HUES64 (cell line): ENCODE measurements around the gene C14orf132.

Experiments
- H3K27ac ChIP-seq: 2 replicates; pipeline ENCODE4 v1.7.0; 2013; ENCODE audit warnings: low read depth, low read length, inconsistent platforms
- H3K27me3 ChIP-seq: 2 replicates; pipeline ENCODE4 v1.6.1; 2013; ENCODE audit warnings: mild to moderate bottlenecking, low read length; ENCODE audit not compliant: insufficient read depth
- H3K36me3 ChIP-seq: 2 replicates; pipeline ENCODE4 v1.6.1; 2013; ENCODE audit warnings: mild to moderate bottlenecking, low read length; ENCODE audit not compliant: insufficient read depth
- H3K4me1 ChIP-seq: 2 replicates; pipeline ENCODE4 v1.6.1; 2013; ENCODE audit warnings: mild to moderate bottlenecking, low read length, moderate library complexity; ENCODE audit not compliant: insufficient read depth
- H3K4me3 ChIP-seq: 2 replicates; pipeline ENCODE4 v1.5.1; 2013; ENCODE audit warnings: mild to moderate bottlenecking, low read length, moderate library complexity
- H3K9ac ChIP-seq: 2 replicates; pipeline ENCODE4 v1.6.1; 2013; ENCODE audit warnings: mild to moderate bottlenecking, low read depth, low read length
- H3K9me3 ChIP-seq: 2 replicates; pipeline ENCODE4 v1.6.1; 2013; ENCODE audit warnings: low read depth, low read length; ENCODE audit not compliant: insufficient read depth
- WGBS: fragments of 150-250, 120-280 bp; methylation state at CpG from one replicate; pipeline ENCODE4 v1.1.7; 2013; ENCODE audit warnings: missing lambda C conversion rate; 5-methylcytosine and 5-hydroxymethylcytosine counted together

C14orf132 gene

GRCh38 chr14:96114002-96114401, 74.8 kb downstream of the C14orf132 start:
- H3K4me3 ChIP-seq, result no peak overlapping the region
- no peak overlapping the region for H3K9ac ChIP-seq
- no peaks in the 10 kb centered on the region for H3K36me3 ChIP-seq
- H3K27ac ChIP-seq, result no peak overlapping the region
- no peaks in the 10 kb centered on the region for H3K27me3 ChIP-seq
- H3K9me3 ChIP-seq, result peaks cover 28% of the 10 kb centered on the region
- no peaks in the 10 kb centered on the region for H3K4me1 ChIP-seq

- WGBS, result 80% methylated on average over 7 of the region's 7 CpGs
- no peaks in the 10 kb centered on the region for H3K27me3 ChIP-seq
- H3K4me3 ChIP-seq, result no peak overlapping the region
- peaks cover 26% of the 10 kb centered on the region for H3K9me3 ChIP-seq
- H3K27ac ChIP-seq, result no peak overlapping the region
- no peaks in the 10 kb centered on the region for H3K36me3 ChIP-seq
- H3K4me1 ChIP-seq, result 0 out of 2 replicates have a peak, but pooled peaks cover under 1% of the 10 kb centered on the region
- H3K9ac ChIP-seq, result no peak overlapping the region
These were observed 78.1 kb downstream of the C14orf132 start for GRCh38 chr14:96117101-96117897.

- no peak overlapping the region for H3K27ac ChIP-seq
- no peak overlapping the region for H3K9ac ChIP-seq
- 0 out of 2 replicates have a peak, but pooled peaks cover 2% of the 10 kb centered on the region for H3K4me1 ChIP-seq
- no peaks in the 10 kb centered on the region for H3K27me3 ChIP-seq
- peaks cover 20% of the 10 kb centered on the region for H3K9me3 ChIP-seq
- no peak overlapping the region for H3K4me3 ChIP-seq
- no peaks in the 10 kb centered on the region for H3K36me3 ChIP-seq
- WGBS, result 90% methylated on average over 6 of the region's 6 CpGs
These were observed 78.8 kb downstream of the C14orf132 start for GRCh38 chr14:96117960-96118359.

GRCh38 chr14:96118391-96118790, 79.2 kb downstream of the C14orf132 start:
- Histone ChIP-seq H3K9me3 (peaks cover 15% of the 10 kb centered on the region), H3K4me1 (0 out of 2 replicates have a peak, but pooled peaks cover 2% of the 10 kb centered on the region), H3K9ac (no peak overlapping the region), H3K4me3 (no peak overlapping the region), H3K36me3 (no peaks in the 10 kb centered on the region), H3K27me3 (no peaks in the 10 kb centered on the region), H3K27ac (no peak overlapping the region)
- 86% methylated on average over 3 of the region's 3 CpGs for WGBS

DNA sequence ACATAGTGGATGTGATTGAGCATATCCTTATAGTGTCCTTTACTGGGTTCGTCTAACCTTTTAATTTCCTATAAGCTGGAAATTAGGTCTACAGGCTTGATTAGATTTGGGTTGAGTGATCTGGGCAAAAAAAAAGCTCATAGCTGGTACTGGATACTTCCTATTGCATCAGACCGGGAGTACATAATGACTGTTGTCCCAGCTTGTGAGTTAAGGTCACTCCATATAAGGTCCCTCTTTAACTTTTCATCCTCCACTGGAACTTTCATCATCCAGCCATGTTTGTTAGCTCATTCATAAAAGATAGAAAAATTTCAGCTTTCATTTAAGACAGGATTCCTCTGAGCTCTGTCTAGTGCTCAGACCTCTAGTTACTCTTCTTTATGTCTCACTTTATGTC, 80.8 kb downstream of the C14orf132 start:
- Histone ChIP-seq H3K9me3 (peaks cover 3% of the 10 kb centered on the region; the same call in 1 of the 2 replicates), H3K36me3 (no peaks in the 10 kb centered on the region), H3K9ac (no peak overlapping the region), H3K4me3 (no peak overlapping the region), H3K27ac (no peak overlapping the region), H3K4me1 (0 out of 2 replicates have a peak, but pooled peaks cover 2% of the 10 kb centered on the region), H3K27me3 (no peaks in the 10 kb centered on the region)
- whole genome bisulfite sequencing, result 82% methylated on average over 2 of the region's 2 CpGs

DNA sequence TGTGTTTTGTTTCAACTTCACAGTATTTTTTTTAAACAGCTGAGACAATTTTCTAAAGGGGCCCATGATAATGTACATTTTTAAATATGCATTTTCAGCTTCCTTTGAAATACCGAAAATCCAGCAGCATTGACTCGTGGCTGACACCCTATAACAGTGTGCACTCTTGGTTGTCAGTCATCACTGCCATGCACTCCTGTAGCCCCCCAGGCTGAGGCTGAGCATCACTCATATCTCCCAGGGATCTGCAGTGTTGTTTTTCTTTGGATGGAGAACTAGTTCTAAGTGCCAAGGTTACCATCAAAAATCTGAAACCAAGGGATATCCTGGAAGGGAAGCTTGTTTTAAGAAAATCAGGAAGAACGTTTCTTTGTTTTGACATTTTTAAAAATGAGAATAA, 81.2 kb downstream of the C14orf132 start:
- H3K36me3 ChIP-seq, result no peaks in the 10 kb centered on the region
- 0 out of 2 replicates have a peak, but pooled peaks cover 2% of the 10 kb centered on the region for H3K4me1 ChIP-seq
- no peak overlapping the region for H3K4me3 ChIP-seq
- no peak overlapping the region for H3K9ac ChIP-seq
- 90% methylated on average over 3 of the region's 3 CpGs for WGBS
- no peaks in the 10 kb centered on the region for H3K9me3 ChIP-seq
- no peak overlapping the region for H3K27ac ChIP-seq
- no peaks in the 10 kb centered on the region for H3K27me3 ChIP-seq

DNA sequence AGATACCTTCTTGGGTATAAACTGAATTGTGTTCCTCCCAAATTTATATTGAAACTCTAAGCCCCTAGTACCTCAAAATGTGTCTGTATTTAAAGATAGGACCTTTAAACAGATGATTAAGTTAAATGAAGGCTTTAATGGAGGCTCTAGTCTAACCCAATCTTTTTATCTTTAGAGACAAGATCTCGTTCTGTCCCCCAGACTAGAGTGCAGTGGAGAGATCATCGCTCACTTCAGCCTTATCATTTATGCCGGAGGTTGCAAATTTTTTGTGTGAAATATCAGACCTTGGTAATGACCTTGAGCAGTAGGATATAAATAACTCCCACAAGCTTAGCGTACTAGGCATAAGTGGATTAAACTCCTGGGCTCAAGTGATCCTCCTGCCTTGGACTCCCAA, 81.8 kb downstream of the C14orf132 start:
- H3K4me3 ChIP-seq, result no peak overlapping the region
- WGBS, result 94% methylated on average over 4 of the region's 4 CpGs
- 0 out of 2 replicates have a peak, but pooled peaks cover 2% of the 10 kb centered on the region for H3K4me1 ChIP-seq
- no peak overlapping the region for H3K9ac ChIP-seq
- H3K27me3 ChIP-seq, result no peaks in the 10 kb centered on the region
- H3K9me3 ChIP-seq, result no peaks in the 10 kb centered on the region
- no peak overlapping the region for H3K27ac ChIP-seq
- H3K36me3 ChIP-seq, result no peaks in the 10 kb centered on the region

GRCh38 chr14:96121660-96122395, 82.7 kb downstream of the C14orf132 start:
- Histone ChIP-seq H3K27me3 (peaks cover 3% of the 10 kb centered on the region; the same call in 1 of the 2 replicates), H3K36me3 (no peaks in the 10 kb centered on the region), H3K27ac (no peak overlapping the region), H3K9me3 (no peaks in the 10 kb centered on the region), H3K9ac (no peak overlapping the region), H3K4me1 (0 out of 2 replicates have a peak, but pooled peaks cover 2% of the 10 kb centered on the region), H3K4me3 (no peak overlapping the region)
- WGBS, result 87% methylated on average over 4 of the region's 4 CpGs

GRCh38 chr14:96122496-96122895, 83.3 kb downstream of the C14orf132 start:
- peaks cover 9% of the 10 kb centered on the region for H3K27me3 ChIP-seq
- no peak overlapping the region for H3K9ac ChIP-seq
- 45% methylated on average over 5 of the region's 6 CpGs for WGBS
- no peak overlapping the region for H3K27ac ChIP-seq
- H3K9me3 ChIP-seq, result no peaks in the 10 kb centered on the region
- no peak overlapping the region for H3K4me3 ChIP-seq
- H3K36me3 ChIP-seq, result no peaks in the 10 kb centered on the region
- 0 out of 2 replicates have a peak, but pooled peaks cover 2% of the 10 kb centered on the region for H3K4me1 ChIP-seq

- WGBS, result 94% methylated on average over 3 of the region's 3 CpGs
These were observed 86.4 kb downstream of the C14orf132 start for GRCh38 chr14:96125536-96125935.

GRCh38 chr14:96126339-96126782, 87.2 kb downstream of the C14orf132 start:
- Histone ChIP-seq H3K9ac (no peak overlapping the region), H3K36me3 (no peaks in the 10 kb centered on the region), H3K9me3 (no peaks in the 10 kb centered on the region), H3K27me3 (peaks cover 44% of the 10 kb centered on the region), H3K4me1 (0 out of 2 replicates have a peak, but pooled peaks cover 2% of the 10 kb centered on the region), H3K27ac (no peak overlapping the region), H3K4me3 (no peak overlapping the region)
- WGBS, result 90% methylated on average over 7 of the region's 7 CpGs

More at GRCh38 chr14:96125536-96125935, 86.4 kb downstream of the C14orf132 start:
- Histone ChIP-seq H3K4me3 (no peak overlapping the region), H3K9me3 (no peaks in the 10 kb centered on the region), H3K27ac (no peak overlapping the region), H3K4me1 (0 out of 2 replicates have a peak, but pooled peaks cover 2% of the 10 kb centered on the region), H3K36me3 (no peaks in the 10 kb centered on the region), H3K27me3 (peaks cover 36% of the 10 kb centered on the region), H3K9ac (no peak overlapping the region)
